ENCODE results near the gene SPTY2D1.
A peak's percentile ranks its signal among the peaks of the same experiment; 100 is the strongest.

Gene SPTY2D1

GRCh38 chr11:18641677-18642076 lies 7.5 kb upstream of the SPTY2D1 start:
- TF ChIP-seq, protein P1, sequence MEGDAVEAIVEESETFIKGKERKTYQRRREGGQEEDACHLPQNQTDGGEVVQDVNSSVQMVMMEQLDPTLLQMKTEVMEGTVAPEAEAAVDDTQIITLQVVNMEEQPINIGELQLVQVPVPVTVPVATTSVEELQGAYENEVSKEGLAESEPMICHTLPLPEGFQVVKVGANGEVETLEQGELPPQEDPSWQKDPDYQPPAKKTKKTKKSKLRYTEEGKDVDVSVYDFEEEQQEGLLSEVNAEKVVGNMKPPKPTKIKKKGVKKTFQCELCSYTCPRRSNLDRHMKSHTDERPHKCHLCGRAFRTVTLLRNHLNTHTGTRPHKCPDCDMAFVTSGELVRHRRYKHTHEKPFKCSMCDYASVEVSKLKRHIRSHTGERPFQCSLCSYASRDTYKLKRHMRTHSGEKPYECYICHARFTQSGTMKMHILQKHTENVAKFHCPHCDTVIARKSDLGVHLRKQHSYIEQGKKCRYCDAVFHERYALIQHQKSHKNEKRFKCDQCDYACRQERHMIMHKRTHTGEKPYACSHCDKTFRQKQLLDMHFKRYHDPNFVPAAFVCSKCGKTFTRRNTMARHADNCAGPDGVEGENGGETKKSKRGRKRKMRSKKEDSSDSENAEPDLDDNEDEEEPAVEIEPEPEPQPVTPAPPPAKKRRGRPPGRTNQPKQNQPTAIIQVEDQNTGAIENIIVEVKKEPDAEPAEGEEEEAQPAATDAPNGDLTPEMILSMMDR (conservative IDR thresholded peaks at IDR 0.05; ENCODE audit: control insufficient read depth, insufficient read depth, low read depth, low read length): no peak
- H3K4me3 ChIP-seq (ENCODE audit: control insufficient read depth, low read depth, low read length): no peak overlapping the region
- DNase-seq (ENCODE audit: low read depth): no peak

GRCh38 chr11:18633256-18634139 lies 644 bp downstream of the SPTY2D1 start:
- peak overlapping the region; percentile 99 for H3K4me3 ChIP-seq (ENCODE audit: control insufficient read depth, low read depth, low read length)
- DNase-seq (ENCODE audit: low read depth): peak; percentile 66
- TF ChIP-seq, protein P1 (conservative IDR thresholded peaks at IDR 0.05; ENCODE audit: control insufficient read depth, insufficient read depth, low read depth, low read length): no peak

- TF ChIP-seq, protein P1 (conservative IDR thresholded peaks at IDR 0.05; ENCODE audit: control insufficient read depth, insufficient read depth, low read depth, low read length): no peak
- peak overlapping the region; percentile 99 for H3K4me3 ChIP-seq (ENCODE audit: control insufficient read depth, low read depth, low read length)
- DNase-seq (ENCODE audit: low read depth): no peak
Observed at GRCh38 chr11:18632841-18633240, 1.3 kb downstream of the SPTY2D1 start.

DNA sequence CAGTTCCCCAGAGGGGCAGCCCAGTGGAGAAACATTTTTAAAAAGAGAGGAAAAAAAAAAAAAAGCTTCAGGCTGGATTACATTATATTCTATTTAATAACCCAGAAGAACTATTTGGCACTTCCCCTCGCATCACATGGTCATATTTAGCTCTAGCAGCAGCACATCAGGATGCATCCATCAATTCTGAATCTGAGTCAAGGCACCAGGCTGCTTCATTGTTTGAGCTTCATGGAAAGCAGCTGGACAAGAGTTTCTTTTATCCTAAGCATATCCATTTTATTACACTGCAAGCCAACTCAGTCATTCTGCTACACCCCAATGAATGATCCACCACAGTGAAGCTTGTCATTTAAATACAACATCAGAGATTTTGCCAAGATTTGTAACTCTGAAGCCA lies 10.0 kb downstream of the SPTY2D1 start:
- H3K4me3 ChIP-seq (ENCODE audit: control insufficient read depth, low read depth, low read length): no peak overlapping the region
- TF ChIP-seq, protein P1 (conservative IDR thresholded peaks at IDR 0.05; ENCODE audit: control insufficient read depth, insufficient read depth, low read depth, low read length): no peak
- DNase-seq (ENCODE audit: low read depth): no peak

- H3K4me3 ChIP-seq (ENCODE audit: control insufficient read depth, low read depth, low read length): no peak overlapping the region
- TF ChIP-seq, protein P1 (conservative IDR thresholded peaks at IDR 0.05; ENCODE audit: control insufficient read depth, insufficient read depth, low read depth, low read length): no peak
- no peak for DNase-seq (ENCODE audit: low read depth)
Observed at GRCh38 chr11:18623707-18624106, 10.4 kb downstream of the SPTY2D1 start.

DNA sequence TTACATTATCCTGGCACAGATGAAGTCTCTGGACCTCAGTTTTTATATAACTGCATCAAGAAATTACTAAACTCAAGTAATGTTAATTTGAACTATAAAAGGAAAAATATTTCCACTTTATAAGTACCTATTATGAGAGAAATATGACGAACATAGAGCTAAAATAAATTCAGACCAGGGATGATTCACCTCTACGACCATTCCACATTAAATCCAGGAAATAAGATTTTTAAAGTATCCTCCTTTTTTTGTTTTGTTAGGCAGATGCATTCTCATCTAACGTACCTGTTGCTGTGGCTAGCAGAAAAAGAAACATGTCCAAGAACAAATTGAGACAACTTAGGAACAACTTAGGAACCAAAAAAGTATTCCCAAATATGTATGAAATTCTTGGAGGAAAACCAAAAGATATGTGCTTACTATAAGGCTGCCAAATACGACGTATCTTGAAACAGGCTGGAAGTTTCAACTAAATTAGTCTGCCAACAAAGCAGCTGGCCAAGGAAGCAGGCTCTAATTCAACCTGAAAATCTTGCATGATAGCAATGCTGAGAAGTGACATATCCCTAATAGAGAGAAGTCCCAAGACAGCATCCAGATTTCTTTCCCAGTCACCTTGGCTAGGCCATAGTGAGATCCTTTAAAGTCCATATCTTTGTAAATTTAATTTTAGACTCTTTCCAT lies 15.7 kb downstream of the SPTY2D1 start:
- no peak overlapping the region for H3K4me3 ChIP-seq (ENCODE audit: control insufficient read depth, low read depth, low read length)
- TF ChIP-seq, protein P1 (conservative IDR thresholded peaks at IDR 0.05; ENCODE audit: control insufficient read depth, insufficient read depth, low read depth, low read length): no peak
- DNase-seq (ENCODE audit: low read depth): peak; percentile 46

All from fibroblast of mammary gland (primary cell).